Liver (tissue), 9 donors: Measurements from ENCODE around the gene NTNG1. TPM values are rescaled to one million over a fixed set of nuclear protein-coding genes. Genes with fewer than 3 reads are reported as not detected.

Experiments
- DNase-seq: peaks from one replicate; pipeline ENCODE4 v3.0.0-alpha.2; 2017; ENCODE audit warnings: low spot score
- H3K27ac ChIP-seq, 2 donors: one replicate each; pipeline ENCODE4 v1.7.0; 2013; ENCODE audit warnings: inconsistent platforms in 2 of 2, low read length in 2 of 2, control low read depth in 1 of 2, low read depth in 1 of 2, mild to moderate bottlenecking in 1 of 2
- H3K27me3 ChIP-seq, 4 donors: one replicate each; pipeline versions ENCODE4 v1.6.1 to v1.7.0; 2013; ENCODE audit warnings: low read length in 3 of 4, inconsistent platforms in 1 of 4, mild to moderate bottlenecking in 1 of 4, moderate library complexity in 1 of 4; ENCODE audit not compliant: control insufficient read depth in 4 of 4, insufficient read depth in 4 of 4
- H3K36me3 ChIP-seq, 4 donors: one replicate each; pipeline versions ENCODE4 v1.6.1 to v1.7.0; 2013; ENCODE audit warnings: low read length in 3 of 4, mild to moderate bottlenecking in 3 of 4, low read depth in 1 of 4, moderate library complexity in 1 of 4; ENCODE audit not compliant: control insufficient read depth in 4 of 4, insufficient read depth in 3 of 4
- H3K4me1 ChIP-seq, 4 donors: one replicate each; pipeline versions ENCODE4 v1.6.1 to v1.7.0; 2013; ENCODE audit warnings: low read length in 3 of 4, mild to moderate bottlenecking in 3 of 4, moderate library complexity in 1 of 4; ENCODE audit not compliant: control insufficient read depth in 4 of 4, insufficient read depth in 4 of 4
- H3K4me3 ChIP-seq, 3 donors: one replicate each; pipeline versions ENCODE4 v1.6.1 to v1.7.0; 2013; ENCODE audit warnings: low read length in 3 of 3, control low read depth in 1 of 3, low read depth in 1 of 3, mild to moderate bottlenecking in 1 of 3
- H3K9ac ChIP-seq, 2 donors: one replicate each; pipeline ENCODE4 v1.7.0; 2013; ENCODE audit warnings: low read length in 2 of 2, mild to moderate bottlenecking in 2 of 2, moderate library complexity in 2 of 2, control low read depth in 1 of 2, low read depth in 1 of 2
- H3K9me3 ChIP-seq, 4 donors: one replicate each; pipeline versions ENCODE4 v1.6.1 to v1.7.0; 2013; ENCODE audit warnings: low read length in 3 of 4; ENCODE audit not compliant: control insufficient read depth in 4 of 4
- EGR1 ChIP-seq, 2 donors: IDR thresholded peaks; 2 replicates each; pipeline ENCODE4 v1.6.1; 2016 to 2018; ENCODE audit warnings: antibody characterized with exemption in 2 of 2, low read depth in 2 of 2
- FOXA1 ChIP-seq: IDR thresholded peaks from 2 replicates; pipeline ENCODE4 v1.6.1; 2016; ENCODE audit warnings: antibody characterized with exemption
- HNF4A ChIP-seq, 2 donors: conservative IDR thresholded peaks; 2 replicates each; pipeline ENCODE4 v1.6.1; 2016; ENCODE audit warnings: antibody characterized with exemption in 2 of 2, mild to moderate bottlenecking in 2 of 2
- HNF4G ChIP-seq: IDR thresholded peaks from 2 replicates; pipeline ENCODE4 v1.6.1; 2016; ENCODE audit warnings: antibody characterized with exemption
- JUND ChIP-seq, 2 donors: IDR thresholded peaks; 2 replicates each; pipeline ENCODE4 v1.6.1; 2016; ENCODE audit warnings: antibody characterized with exemption in 2 of 2
- NR2F2 ChIP-seq: IDR thresholded peaks from 2 replicates; pipeline ENCODE4 v1.6.1; 2016; ENCODE audit warnings: antibody characterized with exemption
- RAD21 ChIP-seq, 2 donors: IDR thresholded peaks; 2 replicates each; pipeline ENCODE4 v1.6.1; 2016; ENCODE audit warnings: antibody characterized with exemption in 2 of 2, mild to moderate bottlenecking in 2 of 2
- YY1 ChIP-seq: IDR thresholded peaks from 2 replicates; pipeline ENCODE4 v1.6.1; 2016; ENCODE audit warnings: antibody characterized with exemption, mild to moderate bottlenecking
- WGBS: extraction: QIAGEN DNeasy Blood & Tissue Kit; methylation state at CpG from one replicate; pipeline ENCODE4 v1.1.7; 2013; 5-methylcytosine and 5-hydroxymethylcytosine counted together
- polyA plus RNA-seq, 2 donors: library from polyadenylated mRNA; stranded (reverse) in 1 of 2; unstranded in 1 of 2; fragments of 200-250 nt in 1 of 2; fragments of >200 nt in 1 of 2; fragmentation: Nextera tagmentation in 1 of 2; extraction: Ambion mirVana in 1 of 2; gene quantifications; one replicate each; pipeline versions ENCODE4 v1.2.1 to v1.2.3, GENCODE V29; 2013 to 2015
- total RNA-seq, 2 donors: library from RNA; depleted of rRNA; stranded (reverse); fragments of >200 nt; gene quantifications; one replicate each; pipeline ENCODE4 v1.2.3, GENCODE V29; 2014
- TF ChIP-seq, protein P1 (sequence below): fragments of 150-350 bp; IDR thresholded peaks from 2 replicates; pipeline ENCODE4 v1.5.1; 2017; ENCODE audit warnings: improper control_type of control experiment, low read depth, low read length; ENCODE audit not compliant: missing input control
- TF ChIP-seq, protein P2 (sequence below): IDR thresholded peaks from 2 replicates; pipeline ENCODE4 v1.6.1; 2016; ENCODE audit warnings: antibody characterized with exemption
- TF ChIP-seq, protein P3 (sequence below): IDR thresholded peaks from 2 replicates; pipeline ENCODE4 v1.6.1; 2016; ENCODE audit warnings: antibody characterized with exemption
- donor health status: healthy.
- donor health status: healthy.
- donor health status: healthy.
- donor health status: healthy.
- donor health status: healthy.

The NTNG1 gene
- total and polyA plus RNA-seq, 4 donors: under 0.01 TPM; not detected in 2

DNA sequence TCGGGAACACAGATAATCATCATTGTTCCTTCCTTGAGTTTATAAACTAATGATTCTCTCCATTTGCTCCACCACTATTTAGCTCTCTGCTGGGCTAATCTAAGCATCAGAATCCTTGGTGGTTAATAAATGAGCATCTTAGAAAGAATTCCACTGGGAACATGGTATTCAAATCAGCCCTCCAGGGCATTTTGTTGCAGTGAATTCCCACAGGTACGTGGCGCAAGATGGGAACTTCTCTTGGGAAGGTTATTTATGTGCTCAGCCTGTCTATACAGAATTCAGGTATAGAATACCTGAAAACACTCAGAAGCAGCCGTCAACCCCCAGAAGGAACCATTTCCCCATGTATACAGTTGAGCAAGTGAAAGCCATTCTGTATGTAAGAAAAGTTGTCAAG, 131.5 kb downstream of the NTNG1 start:
- Histone ChIP-seq H3K27me3 (peaks cover 0 to 2% (median 0%) of the 10 kb centered on the region in 4 donors), H3K9ac (no peak overlapping the region), H3K4me3 (no peak overlapping the region), H3K9me3 (no peaks in the 10 kb centered on the region), H3K36me3 (no peaks in the 10 kb centered on the region), H3K27ac (no peak overlapping the region), H3K4me1 (no peaks in the 10 kb centered on the region)
- WGBS: 83% methylated on average over 4 of the region's 4 CpGs
- no peak for DNase-seq
- TF ChIP-seq, protein P1, sequence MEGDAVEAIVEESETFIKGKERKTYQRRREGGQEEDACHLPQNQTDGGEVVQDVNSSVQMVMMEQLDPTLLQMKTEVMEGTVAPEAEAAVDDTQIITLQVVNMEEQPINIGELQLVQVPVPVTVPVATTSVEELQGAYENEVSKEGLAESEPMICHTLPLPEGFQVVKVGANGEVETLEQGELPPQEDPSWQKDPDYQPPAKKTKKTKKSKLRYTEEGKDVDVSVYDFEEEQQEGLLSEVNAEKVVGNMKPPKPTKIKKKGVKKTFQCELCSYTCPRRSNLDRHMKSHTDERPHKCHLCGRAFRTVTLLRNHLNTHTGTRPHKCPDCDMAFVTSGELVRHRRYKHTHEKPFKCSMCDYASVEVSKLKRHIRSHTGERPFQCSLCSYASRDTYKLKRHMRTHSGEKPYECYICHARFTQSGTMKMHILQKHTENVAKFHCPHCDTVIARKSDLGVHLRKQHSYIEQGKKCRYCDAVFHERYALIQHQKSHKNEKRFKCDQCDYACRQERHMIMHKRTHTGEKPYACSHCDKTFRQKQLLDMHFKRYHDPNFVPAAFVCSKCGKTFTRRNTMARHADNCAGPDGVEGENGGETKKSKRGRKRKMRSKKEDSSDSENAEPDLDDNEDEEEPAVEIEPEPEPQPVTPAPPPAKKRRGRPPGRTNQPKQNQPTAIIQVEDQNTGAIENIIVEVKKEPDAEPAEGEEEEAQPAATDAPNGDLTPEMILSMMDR: no peak
- TF ChIP-seq RAD21 (IDR thresholded peaks at IDR 0.05): no peak
- no peak for TF ChIP-seq HNF4A (conservative IDR thresholded peaks at IDR 0.05)
- no peak for TF ChIP-seq HNF4G
- no peak for TF ChIP-seq JUND (IDR thresholded peaks at IDR 0.05)
- no peak for TF ChIP-seq EGR1 (IDR thresholded peaks at IDR 0.05; ENCODE audit: low read depth in 2 of 2)
- TF ChIP-seq, protein P2, sequence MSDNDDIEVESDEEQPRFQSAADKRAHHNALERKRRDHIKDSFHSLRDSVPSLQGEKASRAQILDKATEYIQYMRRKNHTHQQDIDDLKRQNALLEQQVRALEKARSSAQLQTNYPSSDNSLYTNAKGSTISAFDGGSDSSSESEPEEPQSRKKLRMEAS: no peak
- TF ChIP-seq NR2F2: no peak

DNA sequence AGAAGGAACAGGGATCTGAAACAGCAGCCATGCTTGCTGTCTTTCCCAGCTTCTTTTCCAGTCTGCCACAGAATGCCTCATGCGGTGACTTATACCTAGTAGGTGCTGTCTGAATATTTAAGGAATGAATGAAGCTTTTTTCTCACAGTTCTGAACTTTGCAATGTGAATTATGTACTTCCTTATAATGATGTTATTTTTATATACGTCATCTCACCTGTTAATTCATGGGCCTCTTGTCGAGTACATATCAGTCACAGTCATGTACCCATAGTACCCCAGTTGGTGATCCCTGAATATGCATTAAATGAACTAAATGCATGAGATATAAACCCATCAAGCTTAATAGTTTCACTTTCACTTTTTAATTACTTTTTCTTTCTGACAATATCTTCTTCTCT, 132.7 kb downstream of the NTNG1 start:
- H3K9me3 ChIP-seq: no peaks in the 10 kb centered on the region
- H3K36me3 ChIP-seq: no peaks in the 10 kb centered on the region
- no peak overlapping the region for H3K27ac ChIP-seq
- H3K27me3 ChIP-seq: no peaks in the 10 kb centered on the region
- WGBS: 82% methylated on average over 3 of the region's 3 CpGs
- no peak overlapping the region for H3K4me3 ChIP-seq
- TF ChIP-seq FOXA1: no peak
- no peak for TF ChIP-seq HNF4G
- TF ChIP-seq JUND (IDR thresholded peaks at IDR 0.05): no peak
- TF ChIP-seq, protein P2: no peak
- TF ChIP-seq EGR1 (IDR thresholded peaks at IDR 0.05; ENCODE audit: low read depth in 2 of 2): no peak
- no peak for TF ChIP-seq YY1
- no peak overlapping the region for H3K9ac ChIP-seq
- DNase-seq: no peak
- H3K4me1 ChIP-seq: no peaks in the 10 kb centered on the region

DNA sequence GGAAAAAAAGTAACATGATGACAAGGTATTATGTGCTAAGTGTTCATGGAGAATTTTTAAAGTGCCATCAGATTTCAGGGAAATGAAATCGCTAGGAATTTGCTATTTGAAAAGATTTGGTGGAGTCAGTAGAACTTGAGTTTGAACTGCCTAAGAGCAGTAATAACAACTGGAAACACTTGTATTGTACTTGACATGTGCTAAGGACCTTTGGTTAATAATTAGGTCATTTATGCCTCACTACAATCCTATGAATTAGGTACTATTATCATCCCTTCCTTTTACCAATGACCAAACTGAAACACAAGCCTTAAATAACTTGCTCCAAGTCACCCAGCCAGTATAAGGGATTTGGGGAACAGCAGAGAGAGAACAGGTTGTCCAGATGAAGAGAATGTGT, 133.4 kb downstream of the NTNG1 start:
- no peak overlapping the region for H3K4me3 ChIP-seq
- no peaks in the 10 kb centered on the region for H3K9me3 ChIP-seq
- H3K27ac ChIP-seq: no peak overlapping the region
- no peaks in the 10 kb centered on the region for H3K4me1 ChIP-seq
- WGBS: 91% methylated on average over 1 of the region's 1 CpG
- TF ChIP-seq EGR1 (IDR thresholded peaks at IDR 0.05; ENCODE audit: low read depth in 2 of 2) (no peak), JUND (IDR thresholded peaks at IDR 0.05) (no peak)
- H3K36me3 ChIP-seq: no peaks in the 10 kb centered on the region
- no peak for DNase-seq
- no peak overlapping the region for H3K9ac ChIP-seq
- no peaks in the 10 kb centered on the region for H3K27me3 ChIP-seq

DNA sequence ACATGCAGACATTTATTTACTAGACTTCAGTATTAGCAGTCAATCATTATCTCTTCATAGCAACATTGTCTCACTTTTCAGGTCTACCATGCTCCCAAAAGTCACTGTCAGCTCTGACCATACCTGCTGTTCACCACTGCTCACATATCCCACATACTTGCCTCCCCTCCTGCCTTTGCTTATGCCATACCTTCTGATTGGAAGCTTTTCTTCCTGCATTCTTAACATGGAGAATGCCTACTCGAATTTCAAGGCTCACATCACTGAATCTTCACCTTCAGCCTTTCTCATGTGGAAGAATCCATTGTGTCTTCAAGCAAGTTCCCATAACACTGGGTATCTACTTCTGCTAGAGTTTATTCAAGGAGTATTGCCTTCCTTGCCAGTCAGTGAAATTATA, 135.4 kb downstream of the NTNG1 start:
- H3K9me3 ChIP-seq: no peaks in the 10 kb centered on the region
- no peaks in the 10 kb centered on the region for H3K4me1 ChIP-seq
- WGBS: 19% methylated on average over 1 of the region's 1 CpG
- no peak overlapping the region for H3K27ac ChIP-seq
- H3K9ac ChIP-seq: no peak overlapping the region
- H3K36me3 ChIP-seq: no peaks in the 10 kb centered on the region
- DNase-seq: no peak
- no peak overlapping the region for H3K4me3 ChIP-seq
- H3K27me3 ChIP-seq: no peaks in the 10 kb centered on the region
- TF ChIP-seq, protein P1: no peak
- TF ChIP-seq FOXA1 (no peak), JUND (IDR thresholded peaks at IDR 0.05) (no peak), HNF4A (conservative IDR thresholded peaks at IDR 0.05) (no peak), HNF4G (no peak)
- TF ChIP-seq, protein P3, sequence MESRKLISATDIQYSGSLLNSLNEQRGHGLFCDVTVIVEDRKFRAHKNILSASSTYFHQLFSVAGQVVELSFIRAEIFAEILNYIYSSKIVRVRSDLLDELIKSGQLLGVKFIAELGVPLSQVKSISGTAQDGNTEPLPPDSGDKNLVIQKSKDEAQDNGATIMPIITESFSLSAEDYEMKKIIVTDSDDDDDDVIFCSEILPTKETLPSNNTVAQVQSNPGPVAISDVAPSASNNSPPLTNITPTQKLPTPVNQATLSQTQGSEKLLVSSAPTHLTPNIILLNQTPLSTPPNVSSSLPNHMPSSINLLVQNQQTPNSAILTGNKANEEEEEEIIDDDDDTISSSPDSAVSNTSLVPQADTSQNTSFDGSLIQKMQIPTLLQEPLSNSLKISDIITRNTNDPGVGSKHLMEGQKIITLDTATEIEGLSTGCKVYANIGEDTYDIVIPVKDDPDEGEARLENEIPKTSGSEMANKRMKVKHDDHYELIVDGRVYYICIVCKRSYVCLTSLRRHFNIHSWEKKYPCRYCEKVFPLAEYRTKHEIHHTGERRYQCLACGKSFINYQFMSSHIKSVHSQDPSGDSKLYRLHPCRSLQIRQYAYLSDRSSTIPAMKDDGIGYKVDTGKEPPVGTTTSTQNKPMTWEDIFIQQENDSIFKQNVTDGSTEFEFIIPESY: no peak
- TF ChIP-seq, protein P2: no peak
